ENCODE measurements around the gene CPT1C.

- TF ChIP-seq, protein P1, sequence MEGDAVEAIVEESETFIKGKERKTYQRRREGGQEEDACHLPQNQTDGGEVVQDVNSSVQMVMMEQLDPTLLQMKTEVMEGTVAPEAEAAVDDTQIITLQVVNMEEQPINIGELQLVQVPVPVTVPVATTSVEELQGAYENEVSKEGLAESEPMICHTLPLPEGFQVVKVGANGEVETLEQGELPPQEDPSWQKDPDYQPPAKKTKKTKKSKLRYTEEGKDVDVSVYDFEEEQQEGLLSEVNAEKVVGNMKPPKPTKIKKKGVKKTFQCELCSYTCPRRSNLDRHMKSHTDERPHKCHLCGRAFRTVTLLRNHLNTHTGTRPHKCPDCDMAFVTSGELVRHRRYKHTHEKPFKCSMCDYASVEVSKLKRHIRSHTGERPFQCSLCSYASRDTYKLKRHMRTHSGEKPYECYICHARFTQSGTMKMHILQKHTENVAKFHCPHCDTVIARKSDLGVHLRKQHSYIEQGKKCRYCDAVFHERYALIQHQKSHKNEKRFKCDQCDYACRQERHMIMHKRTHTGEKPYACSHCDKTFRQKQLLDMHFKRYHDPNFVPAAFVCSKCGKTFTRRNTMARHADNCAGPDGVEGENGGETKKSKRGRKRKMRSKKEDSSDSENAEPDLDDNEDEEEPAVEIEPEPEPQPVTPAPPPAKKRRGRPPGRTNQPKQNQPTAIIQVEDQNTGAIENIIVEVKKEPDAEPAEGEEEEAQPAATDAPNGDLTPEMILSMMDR (IDR thresholded peaks at IDR 0.05): no peak
- no peak for TF ChIP-seq POLR2A (IDR thresholded peaks at IDR 0.05)
Observed at GRCh38 chr19:49645995-49646394, 44.9 kb upstream of the CPT1C start.

All from esophagus squamous epithelium (tissue), 4 donors.